ENCODE measurements around the gene CAMTA1. TPM values are rescaled to one million over a fixed set of nuclear protein-coding genes. Genes with fewer than 3 reads are reported as not detected.

Gene CAMTA1
- total RNA-seq, 2 donors from 2014 or later, result 55.3 to 69.5 TPM

DNA sequence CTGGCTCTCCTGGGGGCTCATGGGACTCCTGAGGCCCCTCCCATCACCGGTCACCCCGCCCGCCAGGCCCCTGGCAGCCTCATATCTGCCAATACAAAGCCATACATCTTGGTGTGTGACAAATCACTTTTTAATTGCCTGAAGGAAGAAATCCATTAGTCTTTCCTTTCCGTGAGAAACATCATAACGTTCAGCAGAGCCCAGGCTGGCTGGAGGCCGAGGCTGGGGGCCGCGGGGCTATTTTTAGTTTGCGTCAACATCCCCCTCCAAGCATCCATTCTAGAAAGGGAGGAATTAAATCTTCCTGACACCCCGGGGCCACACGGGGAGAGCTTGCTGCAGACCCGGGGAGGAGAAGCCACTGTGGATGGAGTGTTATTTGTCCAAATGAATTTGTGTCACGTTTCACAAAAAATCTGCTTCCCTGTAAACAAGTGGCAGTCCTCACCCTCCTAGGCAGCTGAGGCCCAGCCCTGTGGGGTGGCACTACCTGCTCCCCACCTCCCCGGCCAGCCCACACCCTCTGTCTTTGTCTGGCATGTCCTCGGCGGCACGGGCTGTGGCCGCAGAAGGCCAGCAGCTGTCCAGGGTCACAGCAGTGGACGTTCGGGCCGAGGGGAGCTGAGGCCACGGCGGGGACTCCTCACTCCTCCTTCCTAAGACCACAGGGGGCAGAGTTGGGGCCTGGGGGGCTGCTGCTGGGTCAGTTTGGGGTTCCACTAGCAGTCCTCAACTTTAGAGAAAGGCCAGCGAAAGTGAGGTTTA lies 749.0 kb downstream of the CAMTA1 start:
- Mint-ChIP-seq H3K36me3 (ENCODE audit: low read depth) (no peaks in the 10 kb centered on the region), H3K27ac (no peak overlapping the region), H3K27me3 (peaks cover 26% of the 10 kb centered on the region), H3K4me1 (no peaks in the 10 kb centered on the region), H3K4me3 (no peak overlapping the region)
- DNase-seq, result no peak
- no peak for ATAC-seq
- no peaks in the 10 kb centered on the region for H3K9me3 ChIP-seq (ENCODE audit: control insufficient read depth, low read length, poor library complexity, severe bottlenecking)

DNA sequence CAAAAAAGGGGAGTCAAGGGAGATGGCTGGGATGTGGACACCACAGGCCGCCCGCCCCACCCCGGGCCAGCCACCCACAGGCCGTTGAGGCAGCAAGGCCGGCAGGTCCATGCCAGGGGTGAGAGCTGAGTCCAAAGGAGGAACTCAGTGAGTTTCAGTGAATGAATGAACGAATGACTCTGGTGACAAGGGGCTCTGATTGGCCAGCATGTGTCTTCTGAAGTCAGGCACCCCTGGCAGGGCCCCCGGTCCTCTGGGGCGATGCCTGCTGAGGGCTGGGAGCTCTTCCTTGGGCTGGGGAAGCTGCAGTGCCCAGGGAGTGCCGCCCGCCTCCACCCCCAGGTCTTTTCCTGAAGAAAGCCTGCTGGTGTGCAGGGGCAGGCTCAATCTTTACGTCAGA lies 749.8 kb downstream of the CAMTA1 start:
- no peaks in the 10 kb centered on the region for H3K4me1 Mint-ChIP-seq
- H3K36me3 Mint-ChIP-seq (ENCODE audit: low read depth), result no peaks in the 10 kb centered on the region
- no peak overlapping the region for H3K4me3 Mint-ChIP-seq
- ATAC-seq (no peak), DNase-seq (no peak)
- peaks cover 31% of the 10 kb centered on the region for H3K27me3 Mint-ChIP-seq
- H3K27ac Mint-ChIP-seq, result no peak overlapping the region
- no peaks in the 10 kb centered on the region for H3K9me3 ChIP-seq (ENCODE audit: control insufficient read depth, low read length, poor library complexity, severe bottlenecking)

DNA sequence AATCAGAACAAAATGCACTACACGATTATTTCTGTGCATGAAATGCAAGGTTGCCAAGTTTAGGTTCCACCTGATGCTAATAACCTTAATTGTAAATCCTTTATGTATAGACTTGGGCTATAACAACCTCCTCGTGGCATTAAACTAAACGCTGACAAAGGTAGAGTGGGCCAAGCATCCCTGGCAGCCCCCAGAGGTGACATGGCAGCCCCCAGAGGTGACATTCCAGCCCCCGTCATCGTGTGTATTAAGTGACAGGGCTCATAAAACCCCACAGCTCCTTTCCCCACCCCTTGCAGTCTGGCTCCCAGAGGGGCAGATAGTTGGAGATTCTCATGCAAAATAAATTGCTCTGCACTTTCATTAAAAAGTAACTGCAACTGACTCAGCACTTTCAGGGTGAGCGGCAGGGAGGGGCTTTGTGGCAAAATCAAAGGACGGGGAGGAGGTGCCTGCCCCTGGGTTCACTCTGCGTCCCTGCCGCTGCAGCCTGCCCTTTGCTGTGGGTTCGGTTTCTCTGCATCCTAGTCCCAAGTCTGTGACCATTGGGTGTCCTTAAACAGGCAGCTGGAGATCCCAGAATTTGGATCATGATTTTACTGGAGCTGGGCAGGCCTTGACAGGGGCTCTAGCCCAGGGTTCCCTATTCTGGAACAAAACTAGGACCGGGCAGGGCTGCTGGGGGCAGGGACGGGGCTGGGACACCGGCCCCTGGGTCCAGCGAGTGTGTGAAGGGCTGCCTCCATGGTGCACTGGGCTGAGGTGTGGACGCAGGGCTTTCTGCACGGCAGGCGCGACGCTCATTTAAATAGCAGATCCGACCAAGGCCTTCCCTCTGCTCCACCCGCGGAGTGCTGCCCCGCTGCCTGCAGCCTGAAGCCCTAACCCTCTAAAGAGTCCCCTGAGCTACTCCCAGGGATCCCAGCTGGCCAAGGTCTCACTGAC lies 751.0 kb downstream of the CAMTA1 start:
- no peak overlapping the region for H3K27ac Mint-ChIP-seq

DNA sequence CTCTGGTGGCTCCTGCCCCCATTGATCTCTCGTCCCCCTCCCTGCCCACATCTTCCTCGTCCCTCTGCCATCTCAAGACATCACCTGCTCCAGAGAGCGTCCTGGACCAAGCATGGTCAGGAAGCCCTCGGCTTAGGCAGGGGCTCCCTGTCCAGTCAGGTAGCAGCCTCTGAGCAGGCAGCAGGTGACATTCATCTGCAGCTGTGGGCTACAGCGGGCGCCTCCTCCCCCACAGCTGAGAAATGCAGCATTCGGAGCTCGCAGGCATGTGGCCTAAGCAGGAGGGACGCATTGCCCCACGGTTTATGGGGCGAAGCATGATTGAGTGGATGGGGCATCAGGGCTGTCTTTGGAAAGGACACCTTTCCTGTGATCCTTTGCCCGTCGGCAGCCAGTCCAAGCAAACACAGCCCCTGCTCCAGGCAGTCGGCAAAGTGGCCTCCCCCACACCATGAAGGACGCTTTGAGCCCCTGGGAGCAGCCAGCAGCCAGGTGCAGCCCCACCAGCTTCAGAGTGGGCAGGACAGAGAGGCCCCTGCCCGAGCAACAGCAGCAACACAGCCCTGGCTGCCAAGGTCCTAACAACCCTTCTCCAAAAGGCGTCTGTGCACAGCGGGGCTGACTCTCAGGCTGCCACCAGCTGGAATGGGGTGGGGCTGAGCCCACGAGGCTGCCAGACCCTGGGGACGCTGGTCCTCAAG lies 751.8 kb downstream of the CAMTA1 start:
- Mint-ChIP-seq H3K27ac (no peak overlapping the region), H3K36me3 (ENCODE audit: low read depth) (no peaks in the 10 kb centered on the region), H3K4me1 (no peaks in the 10 kb centered on the region), H3K27me3 (peaks cover 41% of the 10 kb centered on the region), H3K4me3 (no peak overlapping the region)
- no peaks in the 10 kb centered on the region for H3K9me3 ChIP-seq (ENCODE audit: control insufficient read depth, low read length, poor library complexity, severe bottlenecking)
- ATAC-seq, result no peak
- no peak for DNase-seq

More for the DNA sequence above, 751.0 kb downstream of the CAMTA1 start:
- ATAC-seq (no peak), DNase-seq (no peak)
- Mint-ChIP-seq H3K27me3 (peaks cover 40% of the 10 kb centered on the region), H3K36me3 (ENCODE audit: low read depth) (no peaks in the 10 kb centered on the region), H3K4me1 (no peaks in the 10 kb centered on the region), H3K4me3 (no peak overlapping the region)
- H3K9me3 ChIP-seq (ENCODE audit: control insufficient read depth, low read length, poor library complexity, severe bottlenecking), result no peaks in the 10 kb centered on the region

DNA sequence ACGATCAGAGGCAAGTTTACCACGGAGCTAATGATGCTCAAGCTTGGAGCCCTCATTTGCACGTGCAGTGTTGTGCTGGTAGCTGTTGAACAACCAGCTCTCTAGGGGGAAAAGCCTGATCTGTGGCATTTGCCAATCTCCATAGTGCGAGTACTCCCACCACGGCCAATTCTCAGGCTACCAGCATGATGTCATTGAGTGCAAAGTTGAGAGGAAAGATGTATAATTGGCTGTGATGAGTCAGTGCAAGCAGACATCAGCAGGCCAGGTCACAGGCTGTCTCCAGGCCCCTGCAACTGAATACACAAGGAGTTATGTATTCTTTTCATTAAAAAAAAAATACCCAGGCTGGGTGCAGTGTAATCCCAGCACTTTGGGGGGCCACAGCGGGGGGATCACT lies 752.8 kb downstream of the CAMTA1 start:
- Mint-ChIP-seq H3K27ac (no peak overlapping the region), H3K27me3 (peaks cover 34% of the 10 kb centered on the region), H3K36me3 (ENCODE audit: low read depth) (no peaks in the 10 kb centered on the region), H3K4me3 (no peak overlapping the region), H3K4me1 (no peaks in the 10 kb centered on the region)
- no peaks in the 10 kb centered on the region for H3K9me3 ChIP-seq (ENCODE audit: control insufficient read depth, low read length, poor library complexity, severe bottlenecking)
- ATAC-seq (no peak), DNase-seq (no peak)

DNA sequence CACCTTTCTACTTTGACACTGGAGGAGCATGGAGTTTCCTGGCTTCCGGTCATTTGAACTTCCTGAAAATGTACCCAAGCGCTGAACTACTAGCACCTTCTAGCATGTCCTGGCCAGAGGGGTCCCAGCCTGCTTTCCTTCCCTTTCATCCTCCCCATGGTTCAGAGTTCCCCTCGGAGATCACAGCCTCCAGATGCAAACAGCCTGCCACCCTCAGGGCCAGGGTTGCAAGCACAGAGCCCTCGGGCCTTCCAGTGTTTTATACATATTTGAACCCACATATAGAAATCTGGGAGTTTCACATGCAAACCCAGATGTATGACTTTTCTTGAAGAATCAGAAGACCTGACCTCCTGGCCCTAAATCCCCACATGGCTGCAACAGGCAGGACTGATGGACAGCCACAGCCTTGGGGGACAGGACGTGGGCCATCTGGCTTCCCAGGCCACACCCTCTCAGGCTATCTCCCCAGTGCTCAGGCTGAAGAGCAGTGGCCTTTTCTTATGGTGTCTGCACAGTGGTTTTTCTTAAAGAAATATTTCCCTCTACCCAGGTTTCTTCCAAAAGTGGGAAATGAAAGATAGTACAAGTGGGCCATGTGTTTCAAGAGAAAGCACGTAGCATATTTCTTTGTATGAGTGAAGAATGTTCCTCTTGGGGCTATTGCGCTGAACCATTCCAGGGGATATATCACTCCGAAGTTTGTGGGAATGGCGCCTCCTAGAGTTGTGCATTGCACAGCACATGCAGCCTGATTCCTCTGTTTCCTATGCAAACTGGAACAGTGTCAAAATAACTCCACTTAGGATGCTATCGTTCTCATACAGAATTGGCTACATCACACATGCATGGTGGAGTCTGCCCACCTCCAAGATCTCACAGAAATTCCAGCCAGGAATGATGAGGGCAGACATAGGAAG lies 753.9 kb downstream of the CAMTA1 start:
- ATAC-seq (no peak), DNase-seq (no peak)
- Mint-ChIP-seq H3K27me3 (peaks cover 42% of the 10 kb centered on the region), H3K4me1 (no peaks in the 10 kb centered on the region), H3K27ac (no peak overlapping the region), H3K36me3 (ENCODE audit: low read depth) (no peaks in the 10 kb centered on the region), H3K4me3 (no peak overlapping the region)
- H3K9me3 ChIP-seq (ENCODE audit: control insufficient read depth, low read length, poor library complexity, severe bottlenecking), result no peaks in the 10 kb centered on the region

DNA sequence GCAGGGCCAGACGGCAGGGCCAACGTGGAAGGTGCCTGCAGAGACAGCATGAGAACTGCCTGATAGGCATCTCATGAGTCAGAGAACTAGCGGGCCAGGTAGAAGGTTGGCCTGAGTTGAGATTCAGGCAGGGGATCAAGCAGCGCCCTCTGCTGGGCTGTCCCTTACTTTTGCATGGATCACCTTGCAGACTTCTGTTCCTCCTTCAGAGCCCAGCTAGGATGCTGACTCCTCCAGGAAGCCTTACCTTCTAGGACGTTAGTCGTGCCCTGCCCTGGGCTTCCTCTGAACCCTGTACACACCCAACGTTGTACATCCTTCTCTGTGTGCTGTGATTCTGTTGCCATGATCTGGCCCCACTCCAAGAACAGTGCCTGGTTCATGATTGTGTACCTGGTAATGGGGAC lies 754.5 kb downstream of the CAMTA1 start:
- Mint-ChIP-seq H3K27ac (no peak overlapping the region), H3K27me3 (peaks cover 42% of the 10 kb centered on the region), H3K36me3 (ENCODE audit: low read depth) (no peaks in the 10 kb centered on the region), H3K4me3 (no peak overlapping the region), H3K4me1 (no peaks in the 10 kb centered on the region)
- DNase-seq (no peak), ATAC-seq (no peak)
- no peaks in the 10 kb centered on the region for H3K9me3 ChIP-seq (ENCODE audit: control insufficient read depth, low read length, poor library complexity, severe bottlenecking)

DNA sequence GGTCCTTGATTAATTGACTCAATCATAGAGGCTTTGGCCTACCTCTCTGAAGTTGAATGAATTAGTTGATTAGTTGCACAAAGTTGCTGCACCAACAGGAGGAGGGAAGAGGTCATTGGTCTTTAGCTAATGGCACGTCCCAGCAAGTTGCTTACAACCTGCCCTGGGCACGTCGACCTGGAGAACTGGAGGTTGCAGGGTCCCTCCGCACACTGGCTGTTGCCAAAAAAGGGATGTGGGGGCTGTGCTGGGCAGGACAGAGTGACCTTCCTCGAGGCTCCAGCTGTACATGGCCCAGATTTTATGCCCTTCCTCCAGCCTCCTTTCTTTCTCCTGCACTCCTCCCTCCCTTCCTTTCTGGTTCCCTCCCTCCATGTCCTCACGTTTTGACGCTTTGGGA lies 755.6 kb downstream of the CAMTA1 start:
- no peak for DNase-seq
- no peaks in the 10 kb centered on the region for H3K36me3 Mint-ChIP-seq (ENCODE audit: low read depth)
- no peak overlapping the region for H3K27ac Mint-ChIP-seq

DNA sequence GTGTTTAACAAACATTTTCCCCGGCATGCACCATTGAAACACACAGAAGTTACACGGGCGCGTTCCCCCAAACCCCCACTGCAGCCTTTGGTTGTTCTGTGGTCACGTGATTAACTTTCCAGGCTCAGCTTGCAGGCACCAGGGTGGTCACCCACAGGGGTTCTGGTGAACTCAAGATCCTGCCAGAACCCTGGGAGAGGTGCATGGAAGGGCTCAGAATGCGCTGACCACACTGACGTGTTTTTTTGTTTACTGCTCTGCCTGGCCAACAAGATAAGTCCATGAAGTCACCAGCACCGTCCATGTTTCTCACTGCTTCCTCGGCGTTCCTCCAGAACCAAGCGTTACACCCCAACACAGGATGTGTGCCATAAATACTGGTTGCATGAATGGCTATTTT lies 756.4 kb downstream of the CAMTA1 start:
- DNase-seq (no peak), ATAC-seq (no peak)
- H3K36me3 Mint-ChIP-seq (ENCODE audit: low read depth), result no peaks in the 10 kb centered on the region
- H3K4me3 Mint-ChIP-seq, result no peak overlapping the region
- no peak overlapping the region for H3K27ac Mint-ChIP-seq
- H3K9me3 ChIP-seq (ENCODE audit: control insufficient read depth, low read length, poor library complexity, severe bottlenecking), result no peaks in the 10 kb centered on the region
- no peaks in the 10 kb centered on the region for H3K4me1 Mint-ChIP-seq
- peaks cover 39% of the 10 kb centered on the region for H3K27me3 Mint-ChIP-seq

More for the DNA sequence above, 755.6 kb downstream of the CAMTA1 start:
- Mint-ChIP-seq H3K4me1 (no peaks in the 10 kb centered on the region), H3K27me3 (peaks cover 39% of the 10 kb centered on the region), H3K4me3 (no peak overlapping the region)
- no peak for ATAC-seq
- H3K9me3 ChIP-seq (ENCODE audit: control insufficient read depth, low read length, poor library complexity, severe bottlenecking), result no peaks in the 10 kb centered on the region

DNA sequence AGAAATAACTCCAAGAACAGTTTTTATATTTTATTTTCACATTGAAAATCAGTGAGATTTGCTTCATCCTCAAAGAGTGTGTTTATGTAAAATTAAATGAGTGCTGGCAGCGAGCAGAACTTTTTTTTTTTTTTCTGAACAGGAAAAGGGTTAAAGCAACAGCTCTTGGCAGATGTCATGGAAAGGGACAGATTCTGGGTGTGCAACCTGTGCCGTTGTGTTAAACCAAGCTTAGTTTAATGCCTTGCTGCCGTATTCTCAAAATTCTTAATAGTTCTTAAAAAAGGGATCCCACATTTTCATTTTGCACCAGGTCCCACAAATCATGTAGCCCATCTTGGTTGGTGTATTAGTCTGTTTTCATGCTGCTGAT lies 758.5 kb downstream of the CAMTA1 start:
- no peak for ATAC-seq
- DNase-seq, result no peak
- H3K4me3 Mint-ChIP-seq, result no peak overlapping the region
- H3K36me3 Mint-ChIP-seq (ENCODE audit: low read depth), result peaks cover 2% of the 10 kb centered on the region
- H3K27ac Mint-ChIP-seq, result no peak overlapping the region
- H3K4me1 Mint-ChIP-seq, result peaks cover 3% of the 10 kb centered on the region
- no peaks in the 10 kb centered on the region for H3K9me3 ChIP-seq (ENCODE audit: control insufficient read depth, low read length, poor library complexity, severe bottlenecking)
- H3K27me3 Mint-ChIP-seq, result peaks cover 46% of the 10 kb centered on the region

DNA sequence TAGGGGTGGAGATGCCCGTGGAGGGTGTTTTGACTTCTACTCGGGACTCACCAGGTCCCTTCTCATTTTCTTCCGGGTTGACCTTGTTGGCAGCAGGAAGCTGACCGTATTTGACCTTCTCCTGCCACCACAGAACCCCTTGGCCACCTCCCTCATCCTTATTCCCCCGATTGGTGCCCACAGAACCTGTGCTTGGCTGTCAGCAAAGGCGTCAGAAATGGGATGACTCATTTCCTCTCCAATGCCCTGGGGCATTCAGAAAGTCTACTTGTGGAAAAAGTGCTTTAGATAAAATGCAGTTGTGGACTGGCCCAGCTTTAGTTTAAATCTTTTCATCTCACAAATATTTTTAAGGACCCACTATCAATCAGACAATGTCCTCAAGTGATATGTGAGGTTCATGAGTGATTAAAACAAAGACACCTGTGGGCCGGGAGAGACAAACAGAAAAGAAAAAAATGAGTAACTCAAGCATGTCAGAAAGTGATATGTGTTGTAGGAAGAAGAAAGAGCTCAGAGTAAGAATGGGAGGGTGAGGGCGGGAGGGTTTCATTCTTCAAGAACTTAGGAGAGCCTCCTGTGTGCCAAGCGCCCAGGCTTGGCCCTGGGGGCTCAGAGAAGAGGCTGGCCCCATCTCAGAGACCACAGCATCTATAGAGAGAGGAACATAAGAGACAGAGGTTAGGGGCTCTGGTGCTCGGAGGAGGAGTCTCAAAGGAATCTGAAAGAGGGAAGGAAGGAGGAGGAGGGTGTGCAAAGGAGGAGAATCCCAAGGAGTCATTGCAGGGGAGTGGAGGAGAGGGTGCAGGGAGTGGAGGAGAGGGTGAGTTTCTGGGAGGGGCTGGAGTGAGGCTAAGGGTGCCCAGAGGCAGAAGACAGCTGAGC lies 764.3 kb downstream of the CAMTA1 start:
- Mint-ChIP-seq H3K4me3 (no peak overlapping the region), H3K27me3 (peaks cover 18% of the 10 kb centered on the region), H3K36me3 (ENCODE audit: low read depth) (peaks cover 2% of the 10 kb centered on the region), H3K27ac (no peak overlapping the region), H3K4me1 (peaks cover 14% of the 10 kb centered on the region)
- DNase-seq, result no peak
- no peaks in the 10 kb centered on the region for H3K9me3 ChIP-seq (ENCODE audit: control insufficient read depth, low read length, poor library complexity, severe bottlenecking)
- no peak for ATAC-seq
